NCI-H2081 (cell line): ENCODE measurements around the gene PLEKHG4.

Experiments used
- DNase-seq, 2 experiments: peaks; one replicate each; lab custom pipeline; 2025; lab: John Stamatoyannopoulos, UW

Gene PLEKHG4

GRCh38 chr16:67244387-67245185 is 34.7 kb upstream of the PLEKHG4 start:
- no peak for DNase-seq

DNA sequence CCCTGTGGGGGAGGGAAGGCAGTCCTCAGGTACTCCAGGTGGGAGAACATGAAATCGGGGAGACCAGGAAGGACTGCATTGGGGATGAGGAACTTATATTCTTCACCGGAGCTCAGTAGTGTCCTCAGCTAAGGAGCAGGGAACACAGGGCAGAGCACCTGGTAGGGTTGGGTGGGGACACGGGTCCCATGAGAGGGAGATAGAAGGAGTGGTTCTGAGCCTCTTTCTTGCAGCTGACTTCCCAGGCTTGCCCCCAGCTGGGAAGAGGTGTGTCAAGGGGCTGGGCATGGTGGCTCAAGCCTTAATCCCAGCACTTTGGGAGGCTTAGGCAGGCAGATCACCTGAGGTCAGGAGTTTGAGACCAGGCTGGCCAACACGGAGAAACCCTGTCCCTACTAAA is 34.1 kb upstream of the PLEKHG4 start:
- no peak for DNase-seq

- DNase-seq, result no peak
Measured at GRCh38 chr16:67245674-67246080, 33.7 kb upstream of the PLEKHG4 start.

- peak; percentile 24 to 25 for DNase-seq
Measured at GRCh38 chr16:67246081-67246755, 33.1 kb upstream of the PLEKHG4 start.

- peak; percentile 40 to 53 for DNase-seq
Measured at GRCh38 chr16:67246756-67247191, 32.6 kb upstream of the PLEKHG4 start.

GRCh38 chr16:67247192-67248072 is 31.9 kb upstream of the PLEKHG4 start, which contains the start of gene FHOD1:
Gene FHOD1, minus strand, starts transcription at chr16:67247481. Its CDS starts 71 bp downstream, at chr16:67247410.
- DNase-seq, result peak; percentile 76 to 78

DNA sequence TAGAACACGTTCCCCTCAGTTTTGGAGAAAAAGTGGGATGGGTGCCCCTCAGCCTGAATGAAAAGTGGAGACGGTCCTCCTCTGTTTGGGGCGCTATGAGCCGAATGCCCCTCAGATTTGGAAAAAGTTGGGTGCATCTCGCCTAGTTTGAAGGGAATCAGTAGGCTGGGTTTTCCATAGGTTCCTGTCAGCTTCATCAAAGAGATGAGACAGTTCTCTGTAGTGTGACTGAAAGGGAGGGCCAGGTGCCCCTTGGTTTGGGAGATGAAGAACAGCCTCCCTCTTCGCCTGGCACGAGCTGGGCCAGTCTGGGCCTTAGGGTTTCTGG is 31.3 kb upstream of the PLEKHG4 start:
- no peak for DNase-seq

DNA sequence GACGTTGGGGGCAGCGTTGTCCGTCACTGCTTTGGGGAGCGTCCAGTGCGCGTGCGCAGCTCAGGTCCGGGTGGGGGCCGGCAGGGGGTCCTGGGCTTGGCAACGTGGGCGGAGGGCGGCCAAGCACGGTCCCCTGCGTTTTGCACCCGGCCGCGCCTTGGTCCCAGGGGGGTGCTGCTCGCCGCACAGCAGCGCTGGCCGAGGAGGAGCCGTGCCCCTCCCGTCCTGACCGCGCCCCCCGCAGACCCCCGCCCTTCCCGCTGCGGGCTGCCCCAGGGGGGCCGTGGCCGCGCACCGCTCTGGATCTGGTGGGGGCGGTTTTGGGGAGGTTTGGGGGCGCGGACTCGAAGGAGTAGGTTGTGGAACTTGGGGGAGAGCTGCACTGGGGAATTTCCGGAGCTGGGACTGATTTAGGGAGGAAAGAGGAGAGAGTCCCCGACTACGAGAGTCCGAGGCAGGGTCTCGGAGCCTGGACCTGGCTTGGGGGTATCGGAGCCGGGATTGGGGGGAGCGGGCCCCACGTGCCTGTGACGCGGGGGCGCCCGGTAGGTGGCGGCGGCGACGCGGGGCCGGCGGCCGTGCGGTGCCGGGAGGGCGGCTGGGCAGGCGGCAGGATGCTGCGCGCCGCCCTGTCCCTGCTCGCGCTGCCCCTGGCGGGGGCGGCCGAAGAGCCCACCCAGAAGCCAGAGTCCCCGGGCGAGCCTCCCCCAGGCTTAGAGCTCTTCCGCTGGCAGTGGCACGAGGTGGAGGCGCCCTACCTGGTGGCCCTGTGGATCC is 30.7 kb upstream of the PLEKHG4 start, which contains the start of gene SLC9A5:
Gene SLC9A5, plus strand, starts transcription at position 579 of the 777 bp plus-strand sequence. Its CDS starts 36 bp downstream, at position 615.
- no peak for DNase-seq

- DNase-seq, result no peak
Measured at GRCh38 chr16:67249178-67250044, 29.9 kb upstream of the PLEKHG4 start.

DNA sequence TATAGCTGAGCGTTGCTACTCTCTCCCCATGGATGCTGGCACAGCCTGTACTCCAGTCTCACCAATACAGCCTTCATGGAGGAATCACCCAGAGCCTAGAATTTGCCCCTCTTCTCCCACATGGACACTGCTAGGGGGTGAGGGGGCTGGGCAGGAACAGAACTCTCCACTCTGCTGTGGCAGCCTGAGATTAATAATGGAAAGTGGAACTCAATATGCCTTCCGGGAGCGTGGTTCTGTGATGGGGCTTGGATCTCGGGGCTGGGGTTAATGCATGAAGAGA is 29.3 kb upstream of the PLEKHG4 start:
- no peak for DNase-seq

DNA sequence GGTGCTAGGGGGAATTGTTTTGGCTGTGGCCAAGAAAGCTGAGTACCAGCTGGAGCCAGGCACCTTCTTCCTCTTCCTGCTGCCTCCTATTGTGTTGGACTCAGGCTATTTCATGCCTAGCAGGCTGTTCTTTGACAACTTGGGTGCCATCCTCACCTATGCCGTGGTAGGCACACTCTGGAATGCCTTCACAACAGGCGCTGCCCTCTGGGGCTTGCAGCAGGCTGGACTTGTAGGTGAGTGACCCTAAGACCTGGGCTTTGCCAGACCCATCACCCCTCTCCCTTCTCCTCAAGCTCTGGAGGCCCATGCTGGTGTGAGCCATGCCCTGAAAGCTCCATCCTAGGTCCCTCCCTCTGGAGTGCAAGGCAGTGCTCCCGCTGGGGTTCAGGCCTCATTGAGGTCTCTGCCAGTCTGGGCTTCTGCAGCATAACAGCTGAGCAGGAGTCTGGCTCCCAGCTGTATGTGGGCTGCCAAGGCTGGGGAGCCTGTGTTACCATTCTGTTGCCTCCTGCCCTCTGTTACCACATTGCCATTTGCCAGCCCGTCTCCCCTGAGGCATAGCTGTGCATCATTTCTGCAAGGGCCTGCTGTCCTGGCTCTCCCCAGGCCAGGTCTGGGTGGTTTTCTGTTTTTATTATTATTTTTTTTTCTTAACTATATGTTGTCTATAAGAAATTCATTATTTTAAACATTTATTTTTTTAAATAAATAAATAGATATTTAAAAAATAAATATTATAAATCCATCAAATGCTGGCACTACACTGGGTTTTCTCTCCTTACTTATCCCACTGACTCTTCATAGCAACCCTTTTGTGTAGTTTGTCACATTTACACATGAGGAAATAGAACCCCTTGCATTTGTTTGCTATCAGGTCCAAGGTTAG is 26.5 kb upstream of the PLEKHG4 start:
- no peak for DNase-seq

DNA sequence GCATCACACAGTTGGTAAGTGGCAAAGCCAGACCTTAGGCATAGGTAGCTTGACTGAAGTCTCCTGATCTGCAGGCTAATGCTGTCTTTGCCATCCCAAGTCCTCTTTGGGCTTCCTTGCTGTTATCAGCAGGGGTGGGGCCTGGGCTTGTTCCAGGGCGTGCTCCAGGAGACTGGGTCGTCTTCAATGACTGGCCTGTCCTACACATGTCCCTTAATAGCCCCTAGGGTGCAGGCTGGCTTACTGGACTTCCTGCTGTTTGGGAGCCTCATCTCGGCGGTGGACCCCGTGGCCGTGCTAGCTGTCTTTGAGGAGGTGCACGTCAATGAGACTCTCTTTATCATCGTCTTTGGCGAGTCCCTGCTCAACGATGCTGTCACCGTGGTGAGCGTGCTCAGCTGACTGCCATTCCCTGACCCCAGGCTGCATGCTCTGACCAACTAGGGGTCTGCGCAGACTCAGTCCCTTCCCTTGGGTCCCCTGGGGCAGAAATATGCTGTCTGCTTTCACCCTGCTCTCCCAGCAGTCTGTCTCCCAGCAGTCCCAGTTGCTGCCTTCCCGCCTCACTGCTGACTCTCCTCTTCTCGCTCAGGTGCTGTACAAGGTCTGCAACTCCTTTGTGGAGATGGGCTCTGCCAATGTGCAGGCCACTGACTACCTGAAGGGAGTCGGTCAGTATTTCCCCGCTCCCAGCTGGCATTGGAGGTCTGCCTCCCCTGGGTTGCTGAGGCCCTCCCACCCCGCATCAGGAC is 24.4 kb upstream of the PLEKHG4 start:
- no peak for DNase-seq

GRCh38 chr16:67255553-67256221 is 23.6 kb upstream of the PLEKHG4 start:
- no peak for DNase-seq

DNA sequence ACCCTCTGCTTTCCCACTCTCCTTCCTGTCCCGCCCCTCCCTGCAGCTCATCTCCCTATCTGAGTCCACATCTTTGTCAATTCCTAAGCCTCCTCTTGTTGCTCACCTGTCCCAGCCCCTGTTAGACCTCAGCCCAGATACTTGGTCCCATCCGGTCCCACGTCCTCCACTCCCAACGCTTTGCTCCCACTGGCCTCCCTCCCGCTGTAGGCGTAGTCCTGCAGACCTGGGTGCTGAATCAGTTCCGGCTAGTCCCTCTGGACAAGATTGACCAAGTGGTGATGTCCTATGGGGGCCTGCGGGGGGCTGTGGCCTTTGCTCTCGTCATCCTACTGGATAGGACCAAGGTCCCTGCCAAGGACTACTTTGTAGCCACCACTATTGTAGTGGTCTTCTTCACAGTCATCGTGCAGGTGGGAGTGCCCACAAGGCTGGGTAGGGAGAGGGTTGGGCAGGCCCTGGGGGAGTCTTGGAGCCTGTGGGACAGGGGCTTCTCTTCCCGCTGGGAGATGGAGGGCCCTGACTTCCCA is 22.6 kb upstream of the PLEKHG4 start:
- DNase-seq, result no peak

DNA sequence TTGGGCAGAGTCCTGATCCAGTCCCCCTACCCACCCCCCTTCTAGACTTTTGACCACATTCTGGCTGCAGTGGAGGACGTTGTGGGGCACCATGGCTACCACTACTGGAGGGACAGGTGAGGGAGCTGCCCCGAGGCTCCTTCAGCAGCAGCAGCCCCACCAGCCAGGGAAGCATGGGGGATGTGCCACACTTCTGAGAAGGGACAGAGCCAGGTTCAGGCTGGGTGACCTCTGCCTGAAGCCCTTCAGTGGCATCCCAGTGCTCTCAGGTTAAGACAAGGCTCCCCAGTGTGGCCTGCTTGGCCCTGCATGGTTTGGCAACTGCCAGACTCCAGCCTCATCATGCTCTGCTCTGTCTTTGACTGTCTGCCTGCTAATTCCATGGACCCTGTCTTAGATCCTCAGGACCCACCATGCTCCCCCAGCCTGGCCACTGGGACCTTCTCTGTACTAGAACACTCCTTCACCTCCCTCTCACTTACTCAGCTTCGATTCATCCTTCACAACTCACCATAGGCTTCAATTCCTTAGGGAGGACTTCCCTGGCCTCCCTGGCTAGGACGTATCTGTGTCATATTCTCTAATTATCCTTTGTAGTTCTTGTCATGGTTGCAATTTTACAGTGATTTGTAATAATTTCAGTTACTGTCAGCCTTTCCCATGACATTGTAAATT is 21.7 kb upstream of the PLEKHG4 start:
- no peak for DNase-seq

DNA sequence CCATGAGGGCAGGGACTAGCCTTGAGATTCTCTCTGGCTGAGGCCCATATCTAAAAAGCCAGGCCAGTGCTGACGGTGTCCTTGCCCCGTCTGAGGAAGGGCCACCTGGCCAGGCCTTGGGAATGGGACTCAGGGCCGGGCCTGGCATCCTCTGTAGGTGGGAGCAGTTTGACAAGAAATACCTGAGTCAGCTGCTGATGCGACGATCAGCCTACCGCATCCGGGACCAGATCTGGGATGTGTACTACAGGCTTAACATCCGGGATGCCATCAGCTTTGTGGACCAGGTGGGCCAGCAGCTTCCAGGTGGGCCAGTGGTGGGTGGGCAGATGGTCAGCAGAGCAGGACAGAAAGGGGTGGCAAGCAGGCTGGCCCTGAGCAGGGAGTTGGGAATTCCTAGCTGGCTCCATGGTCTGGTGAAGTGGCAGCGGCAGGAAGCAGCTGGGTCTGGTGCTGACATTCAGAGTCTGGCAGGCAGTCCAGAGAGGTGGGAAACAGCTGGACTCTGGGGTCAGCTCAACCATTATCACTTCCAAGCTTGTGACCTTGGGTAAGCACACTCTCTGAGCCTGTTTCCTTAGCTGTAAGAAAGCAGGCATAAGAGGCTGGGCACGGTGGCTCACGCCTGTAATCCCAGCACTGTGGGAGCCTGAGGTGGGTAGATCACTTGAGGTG is 21.0 kb upstream of the PLEKHG4 start:
- DNase-seq, result no peak

DNA sequence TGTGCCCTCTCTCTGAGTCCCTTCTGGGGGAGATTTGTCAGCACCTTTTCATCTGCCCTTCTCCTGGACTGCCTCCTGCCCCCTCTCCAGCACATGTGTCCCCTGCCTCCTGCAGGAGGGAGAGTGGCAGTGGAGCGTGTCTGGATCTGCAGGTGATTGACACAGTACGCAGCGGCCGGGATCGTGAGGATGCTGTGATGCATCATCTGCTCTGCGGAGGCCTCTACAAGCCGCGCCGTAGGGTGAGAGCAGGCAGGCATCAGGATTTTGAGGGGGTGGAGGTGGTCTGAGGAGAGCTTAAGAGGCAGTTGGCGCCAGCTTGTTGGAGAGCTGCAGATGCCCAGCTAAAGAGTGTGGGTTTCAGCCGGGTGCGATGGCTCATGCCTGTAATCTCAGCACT is 19.6 kb upstream of the PLEKHG4 start:
- no peak for DNase-seq
